Measurements from ENCODE around the gene PHYHIPL. TPM values are rescaled to one million over a fixed set of nuclear protein-coding genes. Genes with fewer than 3 reads are reported as not detected.

The PHYHIPL gene
- total RNA-seq, 2 donors from 2014 or later: not detected

- no peaks in the 10 kb centered on the region for H3K9me3 Mint-ChIP-seq
- H3K36me3 Mint-ChIP-seq (ENCODE audit: low read depth): no peaks in the 10 kb centered on the region
- H3K4me3 Mint-ChIP-seq: no peak overlapping the region
- H3K4me1 Mint-ChIP-seq: no peaks in the 10 kb centered on the region
- H3K27me3 Mint-ChIP-seq: no peaks in the 10 kb centered on the region
- no peak overlapping the region for H3K27ac Mint-ChIP-seq
- ATAC-seq (replicated peaks): no peak
These were observed 79.0 kb downstream of the PHYHIPL start for GRCh38 chr10:59255463-59255862.

- Mint-ChIP-seq H3K36me3 (ENCODE audit: low read depth) (no peaks in the 10 kb centered on the region), H3K9me3 (no peaks in the 10 kb centered on the region), H3K4me1 (no peaks in the 10 kb centered on the region), H3K27me3 (no peaks in the 10 kb centered on the region), H3K27ac (no peak overlapping the region), H3K4me3 (no peak overlapping the region)
- no peak for ATAC-seq (replicated peaks)
These were observed 80.8 kb downstream of the PHYHIPL start for GRCh38 chr10:59257224-59257623.

GRCh38 chr10:59258890-59259289 is 82.4 kb downstream of the PHYHIPL start:
- no peak overlapping the region for H3K4me3 Mint-ChIP-seq
- H3K36me3 Mint-ChIP-seq (ENCODE audit: low read depth): no peaks in the 10 kb centered on the region
- H3K27me3 Mint-ChIP-seq: no peaks in the 10 kb centered on the region
- no peaks in the 10 kb centered on the region for H3K4me1 Mint-ChIP-seq
- no peaks in the 10 kb centered on the region for H3K9me3 Mint-ChIP-seq
- ATAC-seq (replicated peaks): no peak
- H3K27ac Mint-ChIP-seq: no peak overlapping the region

- ATAC-seq (replicated peaks): no peak
- peaks cover 5% of the 10 kb centered on the region for H3K9me3 Mint-ChIP-seq
- H3K27ac Mint-ChIP-seq: no peak overlapping the region
- H3K27me3 Mint-ChIP-seq: no peaks in the 10 kb centered on the region
- H3K4me1 Mint-ChIP-seq: no peaks in the 10 kb centered on the region
- H3K36me3 Mint-ChIP-seq (ENCODE audit: low read depth): no peaks in the 10 kb centered on the region
- H3K4me3 Mint-ChIP-seq: no peak overlapping the region
These were observed 88.7 kb downstream of the PHYHIPL start for GRCh38 chr10:59265141-59265540.

GRCh38 chr10:59266321-59266720 is 89.9 kb downstream of the PHYHIPL start:
- Mint-ChIP-seq H3K36me3 (ENCODE audit: low read depth) (no peaks in the 10 kb centered on the region), H3K9me3 (peaks cover 5% of the 10 kb centered on the region), H3K27me3 (no peaks in the 10 kb centered on the region), H3K4me3 (no peak overlapping the region), H3K4me1 (no peaks in the 10 kb centered on the region), H3K27ac (no peak overlapping the region)
- ATAC-seq (replicated peaks): no peak

GRCh38 chr10:59268460-59268859 is 92.0 kb downstream of the PHYHIPL start:
- H3K27me3 Mint-ChIP-seq: no peaks in the 10 kb centered on the region
- H3K4me3 Mint-ChIP-seq: no peak overlapping the region
- H3K4me1 Mint-ChIP-seq: no peaks in the 10 kb centered on the region
- peaks cover 5% of the 10 kb centered on the region for H3K9me3 Mint-ChIP-seq
- H3K27ac Mint-ChIP-seq: no peak overlapping the region
- no peaks in the 10 kb centered on the region for H3K36me3 Mint-ChIP-seq (ENCODE audit: low read depth)
- no peak for ATAC-seq (replicated peaks)

- no peaks in the 10 kb centered on the region for H3K36me3 Mint-ChIP-seq (ENCODE audit: low read depth)
- H3K27me3 Mint-ChIP-seq: no peaks in the 10 kb centered on the region
- H3K4me1 Mint-ChIP-seq: no peaks in the 10 kb centered on the region
- H3K27ac Mint-ChIP-seq: no peak overlapping the region
- ATAC-seq (replicated peaks): no peak
- no peak overlapping the region for H3K4me3 Mint-ChIP-seq
- peaks cover 5% of the 10 kb centered on the region for H3K9me3 Mint-ChIP-seq
These were observed 93.2 kb downstream of the PHYHIPL start for GRCh38 chr10:59269651-59270050.

- H3K27ac Mint-ChIP-seq: no peak overlapping the region
These were observed 94.0 kb downstream of the PHYHIPL start for GRCh38 chr10:59270492-59270891.

GRCh38 chr10:59271160-59271559 is 94.7 kb downstream of the PHYHIPL start:
- ATAC-seq (replicated peaks): no peak
- Mint-ChIP-seq H3K4me3 (no peak overlapping the region), H3K9me3 (peaks cover 5% of the 10 kb centered on the region), H3K4me1 (no peaks in the 10 kb centered on the region), H3K27ac (no peak overlapping the region), H3K36me3 (ENCODE audit: low read depth) (no peaks in the 10 kb centered on the region), H3K27me3 (no peaks in the 10 kb centered on the region)

More at GRCh38 chr10:59270492-59270891, 94.0 kb downstream of the PHYHIPL start:
- Mint-ChIP-seq H3K27me3 (no peaks in the 10 kb centered on the region), H3K4me3 (no peak overlapping the region), H3K9me3 (peaks cover 5% of the 10 kb centered on the region), H3K4me1 (no peaks in the 10 kb centered on the region), H3K36me3 (ENCODE audit: low read depth) (no peaks in the 10 kb centered on the region)
- ATAC-seq (replicated peaks): no peak

GRCh38 chr10:59272061-59272460 is 95.6 kb downstream of the PHYHIPL start:
- H3K36me3 Mint-ChIP-seq (ENCODE audit: low read depth): no peaks in the 10 kb centered on the region
- H3K9me3 Mint-ChIP-seq: peaks cover 5% of the 10 kb centered on the region
- no peaks in the 10 kb centered on the region for H3K4me1 Mint-ChIP-seq
- no peak for ATAC-seq (replicated peaks)
- no peak overlapping the region for H3K27ac Mint-ChIP-seq
- no peaks in the 10 kb centered on the region for H3K27me3 Mint-ChIP-seq
- no peak overlapping the region for H3K4me3 Mint-ChIP-seq

- Mint-ChIP-seq H3K4me3 (no peak overlapping the region), H3K36me3 (ENCODE audit: low read depth) (no peaks in the 10 kb centered on the region), H3K9me3 (no peaks in the 10 kb centered on the region), H3K4me1 (no peaks in the 10 kb centered on the region), H3K27ac (no peak overlapping the region), H3K27me3 (no peaks in the 10 kb centered on the region)
- no peak for ATAC-seq (replicated peaks)
These were observed 97.0 kb downstream of the PHYHIPL start for GRCh38 chr10:59273445-59273844.

GRCh38 chr10:59276133-59276532 is 99.7 kb downstream of the PHYHIPL start:
- Mint-ChIP-seq H3K27ac (no peak overlapping the region), H3K4me3 (no peak overlapping the region), H3K4me1 (no peaks in the 10 kb centered on the region), H3K9me3 (no peaks in the 10 kb centered on the region), H3K27me3 (no peaks in the 10 kb centered on the region), H3K36me3 (ENCODE audit: low read depth) (no peaks in the 10 kb centered on the region)
- no peak for ATAC-seq (replicated peaks)

GRCh38 chr10:59276919-59277318 is 100.5 kb downstream of the PHYHIPL start:
- Mint-ChIP-seq H3K36me3 (ENCODE audit: low read depth) (no peaks in the 10 kb centered on the region), H3K27ac (no peak overlapping the region), H3K9me3 (no peaks in the 10 kb centered on the region), H3K4me1 (no peaks in the 10 kb centered on the region), H3K4me3 (no peak overlapping the region), H3K27me3 (no peaks in the 10 kb centered on the region)
- ATAC-seq (replicated peaks): no peak

- H3K4me3 Mint-ChIP-seq: no peak overlapping the region
- ATAC-seq (replicated peaks): no peak
These were observed 103.0 kb downstream of the PHYHIPL start for GRCh38 chr10:59279476-59279875.

GRCh38 chr10:59279991-59280505 is 103.6 kb downstream of the PHYHIPL start:
- Mint-ChIP-seq H3K4me1 (no peaks in the 10 kb centered on the region), H3K27ac (no peak overlapping the region), H3K36me3 (ENCODE audit: low read depth) (no peaks in the 10 kb centered on the region), H3K27me3 (no peaks in the 10 kb centered on the region), H3K9me3 (no peaks in the 10 kb centered on the region), H3K4me3 (no peak overlapping the region)
- ATAC-seq (replicated peaks): no peak

More at GRCh38 chr10:59279476-59279875, 103.0 kb downstream of the PHYHIPL start:
- Mint-ChIP-seq H3K4me1 (no peaks in the 10 kb centered on the region), H3K27me3 (no peaks in the 10 kb centered on the region), H3K27ac (no peak overlapping the region), H3K9me3 (no peaks in the 10 kb centered on the region), H3K36me3 (ENCODE audit: low read depth) (no peaks in the 10 kb centered on the region)

GRCh38 chr10:59281861-59282260 is 105.4 kb downstream of the PHYHIPL start:
- Mint-ChIP-seq H3K36me3 (ENCODE audit: low read depth) (no peaks in the 10 kb centered on the region), H3K4me3 (no peak overlapping the region), H3K4me1 (no peaks in the 10 kb centered on the region), H3K27me3 (no peaks in the 10 kb centered on the region), H3K9me3 (no peaks in the 10 kb centered on the region), H3K27ac (no peak overlapping the region)
- no peak for ATAC-seq (replicated peaks)

Data from activated T-helper 17 cell treated with anti-CD3 and anti-CD28 coated beads, Interleukin-2, amount 50 U/mL, for 72 hours (primary cell).